ENCODE data around the gene TARS2. TPM values are rescaled to one million over a fixed set of nuclear protein-coding genes. Genes with fewer than 3 reads are reported as not detected.

Gene TARS2
- total and polyA plus RNA-seq, 10 of the 15 experiments (the other 5 are each of a cell fraction or from before 2014, with no cell fraction given) = 11.0 to 51.8 (median 45.2) TPM

GRCh38 chr1:150534002-150534401 is 46.8 kb downstream of the TARS2 start (continued):
- no peak for TF ChIP-seq CTCF (IDR thresholded peaks at IDR 0.05 in 2 of 3, conservative IDR thresholded peaks at IDR 0.05 in 1 of 3; ENCODE audit: control insufficient read depth in 2 of 3, extremely low read depth in 1 of 3, insufficient read depth in 1 of 3, low read depth in 3 of 3, low read length in 3 of 3)
- TF ChIP-seq, protein P1, sequence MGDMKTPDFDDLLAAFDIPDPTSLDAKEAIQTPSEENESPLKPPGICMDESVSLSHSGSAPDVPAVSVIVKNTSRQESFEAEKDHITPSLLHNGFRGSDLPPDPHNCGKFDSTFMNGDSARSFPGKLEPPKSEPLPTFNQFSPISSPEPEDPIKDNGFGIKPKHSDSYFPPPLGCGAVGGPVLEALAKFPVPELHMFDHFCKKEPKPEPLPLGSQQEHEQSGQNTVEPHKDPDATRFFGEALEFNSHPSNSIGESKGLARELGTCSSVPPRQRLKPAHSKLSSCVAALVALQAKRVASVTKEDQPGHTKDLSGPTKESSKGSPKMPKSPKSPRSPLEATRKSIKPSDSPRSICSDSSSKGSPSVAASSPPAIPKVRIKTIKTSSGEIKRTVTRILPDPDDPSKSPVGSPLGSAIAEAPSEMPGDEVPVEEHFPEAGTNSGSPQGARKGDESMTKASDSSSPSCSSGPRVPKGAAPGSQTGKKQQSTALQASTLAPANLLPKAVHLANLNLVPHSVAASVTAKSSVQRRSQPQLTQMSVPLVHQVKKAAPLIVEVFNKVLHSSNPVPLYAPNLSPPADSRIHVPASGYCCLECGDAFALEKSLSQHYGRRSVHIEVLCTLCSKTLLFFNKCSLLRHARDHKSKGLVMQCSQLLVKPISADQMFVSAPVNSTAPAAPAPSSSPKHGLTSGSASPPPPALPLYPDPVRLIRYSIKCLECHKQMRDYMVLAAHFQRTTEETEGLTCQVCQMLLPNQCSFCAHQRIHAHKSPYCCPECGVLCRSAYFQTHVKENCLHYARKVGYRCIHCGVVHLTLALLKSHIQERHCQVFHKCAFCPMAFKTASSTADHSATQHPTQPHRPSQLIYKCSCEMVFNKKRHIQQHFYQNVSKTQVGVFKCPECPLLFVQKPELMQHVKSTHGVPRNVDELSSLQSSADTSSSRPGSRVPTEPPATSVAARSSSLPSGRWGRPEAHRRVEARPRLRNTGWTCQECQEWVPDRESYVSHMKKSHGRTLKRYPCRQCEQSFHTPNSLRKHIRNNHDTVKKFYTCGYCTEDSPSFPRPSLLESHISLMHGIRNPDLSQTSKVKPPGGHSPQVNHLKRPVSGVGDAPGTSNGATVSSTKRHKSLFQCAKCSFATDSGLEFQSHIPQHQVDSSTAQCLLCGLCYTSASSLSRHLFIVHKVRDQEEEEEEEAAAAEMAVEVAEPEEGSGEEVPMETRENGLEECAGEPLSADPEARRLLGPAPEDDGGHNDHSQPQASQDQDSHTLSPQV (IDR thresholded peaks at IDR 0.05) = no peak

DNA sequence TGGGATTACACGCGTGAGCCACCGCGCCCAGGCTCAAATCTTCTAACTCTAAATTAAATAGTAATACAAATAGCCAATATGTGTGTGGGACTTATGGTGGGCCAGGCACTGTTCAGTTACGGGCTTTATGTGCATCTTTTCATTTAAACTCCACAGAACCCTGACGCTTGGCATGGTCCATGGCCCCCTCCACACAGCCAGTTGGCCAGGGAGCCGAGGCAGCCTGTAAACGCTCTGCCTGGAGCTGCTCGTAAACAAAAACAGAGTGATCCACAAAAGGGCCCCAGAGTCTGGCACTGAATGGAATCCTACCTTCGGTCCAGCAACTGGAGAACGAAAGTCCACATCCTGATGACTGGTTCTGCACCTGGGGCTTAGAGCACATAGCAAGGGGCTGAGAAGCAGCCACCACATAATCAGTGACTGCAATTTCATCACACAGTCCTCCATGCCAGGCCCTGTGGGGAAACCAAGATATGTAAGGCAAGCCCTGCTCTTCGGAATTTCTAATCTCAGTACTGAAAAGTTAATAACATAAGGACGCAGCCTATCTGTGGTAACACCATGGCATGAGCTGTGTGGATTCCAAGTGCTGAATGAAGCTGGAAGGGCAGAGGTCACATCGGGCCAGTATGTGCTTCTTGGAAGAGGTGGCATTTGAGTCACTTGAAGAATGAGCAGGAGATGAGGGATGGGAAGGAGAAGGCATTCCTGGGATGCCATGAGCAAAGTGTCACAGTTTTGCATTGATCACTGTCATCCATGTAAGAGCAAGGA is 48.5 kb downstream of the TARS2 start:
- Histone ChIP-seq H3K79me2 (ENCODE audit: control insufficient read depth, insufficient read depth, low read length) (no peaks in the 10 kb centered on the region), H4K20me1 (ENCODE audit: control insufficient read depth, insufficient read depth) (no peaks in the 10 kb centered on the region), H2AFZ (ENCODE audit: control insufficient read depth, low read depth, low read length) (no peak overlapping the region), H3K4me3 (no peak overlapping the region), H3K9me3 (replicated peaks; ENCODE audit: control insufficient read depth, insufficient read depth, low read length) (no peaks in the 10 kb centered on the region), H3K27ac (ENCODE audit: control insufficient read depth, insufficient read depth) (no peak overlapping the region), H3K36me3 (ENCODE audit: control insufficient read depth in 2 of 2, insufficient read depth in 2 of 2, low read length in 1 of 2) (no peaks in the 10 kb centered on the region), H3K4me1 (ENCODE audit: control insufficient read depth, insufficient read depth, low read length) (no peaks in the 10 kb centered on the region; the same call in 1 of the 2 replicates), H3K27me3 (replicated peaks in 1 of 2; ENCODE audit: control insufficient read depth in 2 of 2, insufficient read depth in 2 of 2, low read length in 1 of 2) (no peaks in the 10 kb centered on the region), H3K9ac (ENCODE audit: control insufficient read depth, insufficient read depth, low read length) (no peak overlapping the region), H3K4me2 (ENCODE audit: control insufficient read depth, insufficient read depth) (no peak overlapping the region)
- intact Hi-C loops (cut with micrococcal nuclease; ENCODE audit: unreplicated experiment) = no loop called here
- CTCF ChIA-PET = interaction anchor here (0.6 to 1.7 kb wide), 8 partner anchors 19 to 280 kb away, joined by 3 to 8 read pairs (median 3); partner anchors contain the start of gene FALEC
- no peak for FAIRE-seq
- SMC1A ChIA-PET (ENCODE audit: uncharacterized antibody, unreplicated experiment) = interaction anchor here (0.9 kb wide), 2 partner anchors 9 to 157 kb away, joined by 3 read pairs; no protein-coding TSS in a partner anchor
- ATAC-seq = no peak
- WGBS (ENCODE audit: insufficient coverage, insufficient replicate concordance, low lambda C conversion rate, missing lambda C conversion rate) = 57% methylated on average over 14 of the region's 14 CpGs
- DNase-seq (ENCODE audit: low read depth, low spot score) = no peak
- in situ Hi-C loops (cut with MboI) = no loop called here
- no TSS peak for BruUV-seq (replicated peaks)
- POLR2A ChIA-PET = interaction anchor here (0.6 kb wide), 1 partner anchor 16 kb away, joined by 3 read pairs; no protein-coding TSS in a partner anchor
- RAD21 ChIA-PET (ENCODE audit: unreplicated experiment) = interaction anchor here (0.6 kb wide), 1 partner anchor 181 kb away, joined by 3 read pairs; no protein-coding TSS in a partner anchor
- no peak for TF ChIP-seq EZH2 (IDR thresholded peaks at IDR 0.05; ENCODE audit: borderline replicate concordance, control insufficient read depth, low read depth, low read length)
- TF ChIP-seq E4F1 (IDR thresholded peaks at IDR 0.05; ENCODE audit: borderline replicate concordance, partially characterized antibody) = no peak
- no peak for TF ChIP-seq SUPT20H (IDR thresholded peaks at IDR 0.05; ENCODE audit: borderline replicate concordance, control insufficient read depth, low read depth, low read length)
- TF ChIP-seq IRF3 (IDR thresholded peaks at IDR 0.05) = no peak
- no peak for TF ChIP-seq EGR1 (IDR thresholded peaks at IDR 0.05; ENCODE audit: borderline replicate concordance in 1 of 2, low read depth in 2 of 2, low read length in 2 of 2)
- TF ChIP-seq SIN3A (IDR thresholded peaks at IDR 0.05; ENCODE audit: low read depth, low read length) = no peak
- no peak for TF ChIP-seq JUNB (IDR thresholded peaks at IDR 0.05)

Data from GM12878 (cell line).